ENCODE measurements around the gene ARHGAP23.
"Not testable (repeated sequence)": the region's sequence is repeated elsewhere in the genome, so short reads cannot be mapped to it uniquely, and the experiment has no call there.

DNA sequence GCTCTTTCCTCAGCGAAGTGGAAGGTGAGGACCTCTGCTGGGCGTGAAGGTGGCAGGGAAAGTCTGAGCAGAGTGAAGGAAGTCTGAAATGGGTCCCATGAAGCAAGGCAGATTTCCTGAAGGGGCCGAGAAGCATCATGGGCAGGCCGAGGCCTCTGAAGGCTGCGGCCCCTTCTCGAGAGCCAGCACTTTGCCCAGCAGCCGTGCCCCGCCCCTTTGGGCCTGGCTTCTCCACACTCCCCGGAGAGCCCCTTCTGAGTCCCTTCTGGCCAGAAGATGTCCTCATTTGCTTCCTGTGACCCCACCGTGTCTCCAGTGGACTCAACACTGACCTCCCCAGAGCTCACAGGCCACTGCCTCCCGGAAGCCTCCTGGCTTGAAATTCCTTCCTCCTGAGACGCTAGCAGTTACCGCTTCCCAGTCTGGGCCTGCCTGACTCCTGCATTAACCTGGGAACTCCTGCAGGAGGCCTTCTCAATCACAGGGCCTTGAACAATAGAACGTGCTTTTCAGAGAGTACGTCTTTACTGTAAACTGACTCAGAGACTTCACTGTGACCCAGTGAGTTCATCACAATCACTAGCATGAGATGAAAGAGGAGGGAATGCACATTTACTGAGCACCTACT is 75.1 kb downstream of the ARHGAP23 start:
- TF ChIP-seq, protein P1, sequence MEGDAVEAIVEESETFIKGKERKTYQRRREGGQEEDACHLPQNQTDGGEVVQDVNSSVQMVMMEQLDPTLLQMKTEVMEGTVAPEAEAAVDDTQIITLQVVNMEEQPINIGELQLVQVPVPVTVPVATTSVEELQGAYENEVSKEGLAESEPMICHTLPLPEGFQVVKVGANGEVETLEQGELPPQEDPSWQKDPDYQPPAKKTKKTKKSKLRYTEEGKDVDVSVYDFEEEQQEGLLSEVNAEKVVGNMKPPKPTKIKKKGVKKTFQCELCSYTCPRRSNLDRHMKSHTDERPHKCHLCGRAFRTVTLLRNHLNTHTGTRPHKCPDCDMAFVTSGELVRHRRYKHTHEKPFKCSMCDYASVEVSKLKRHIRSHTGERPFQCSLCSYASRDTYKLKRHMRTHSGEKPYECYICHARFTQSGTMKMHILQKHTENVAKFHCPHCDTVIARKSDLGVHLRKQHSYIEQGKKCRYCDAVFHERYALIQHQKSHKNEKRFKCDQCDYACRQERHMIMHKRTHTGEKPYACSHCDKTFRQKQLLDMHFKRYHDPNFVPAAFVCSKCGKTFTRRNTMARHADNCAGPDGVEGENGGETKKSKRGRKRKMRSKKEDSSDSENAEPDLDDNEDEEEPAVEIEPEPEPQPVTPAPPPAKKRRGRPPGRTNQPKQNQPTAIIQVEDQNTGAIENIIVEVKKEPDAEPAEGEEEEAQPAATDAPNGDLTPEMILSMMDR (conservative IDR thresholded peaks at IDR 0.05; ENCODE audit: low read depth, low read length): not testable (repeated sequence)
- not testable (repeated sequence) for TF ChIP-seq EZH2 (IDR thresholded peaks at IDR 0.05; ENCODE audit: borderline replicate concordance, low read depth, low read length, poor library complexity, severe bottlenecking)

Data from A673 (cell line).